ENCODE measurements around the gene PHACTR3.

The PHACTR3 gene

DNA sequence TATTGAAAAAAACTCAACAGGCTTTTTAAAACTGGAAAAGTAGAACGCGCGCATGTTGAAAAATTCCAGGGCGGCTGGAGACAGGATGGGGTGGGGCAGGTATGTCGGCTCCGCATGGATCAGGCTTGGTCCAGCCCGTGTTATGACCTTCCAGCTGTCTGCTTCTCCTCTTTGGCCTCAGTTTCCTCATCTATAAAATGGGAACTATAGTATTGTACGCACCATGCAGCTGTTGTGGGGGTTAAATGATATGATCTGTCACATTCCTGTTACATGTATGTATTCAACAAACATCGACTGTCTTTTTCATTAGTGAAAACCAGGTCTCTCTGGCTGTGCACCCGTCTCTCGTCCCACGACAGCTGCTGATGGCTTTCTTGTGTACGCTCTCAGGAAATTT, 18.8 kb downstream of the PHACTR3 start:
- DNase-seq, result no peak

DNA sequence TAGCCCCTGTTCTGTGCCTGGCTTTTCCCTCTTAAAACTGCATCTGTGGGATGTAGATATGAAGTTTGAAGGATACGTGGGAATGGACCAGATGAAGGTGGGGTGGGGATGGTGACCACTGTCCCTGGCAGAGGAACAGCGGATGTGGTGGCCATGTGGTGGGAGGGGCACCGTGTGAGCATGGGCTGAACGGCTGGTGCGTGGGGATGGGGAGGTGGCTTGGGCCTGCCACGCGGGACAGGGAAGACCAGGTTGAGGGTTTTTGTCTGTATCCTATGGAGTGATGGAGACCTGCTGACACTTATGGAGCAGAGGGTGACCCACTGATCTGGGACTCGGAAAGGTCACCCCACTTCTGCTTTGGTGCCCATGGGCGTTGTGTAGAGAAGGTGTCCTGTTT, 19.2 kb downstream of the PHACTR3 start:
- DNase-seq, result no peak

DNA sequence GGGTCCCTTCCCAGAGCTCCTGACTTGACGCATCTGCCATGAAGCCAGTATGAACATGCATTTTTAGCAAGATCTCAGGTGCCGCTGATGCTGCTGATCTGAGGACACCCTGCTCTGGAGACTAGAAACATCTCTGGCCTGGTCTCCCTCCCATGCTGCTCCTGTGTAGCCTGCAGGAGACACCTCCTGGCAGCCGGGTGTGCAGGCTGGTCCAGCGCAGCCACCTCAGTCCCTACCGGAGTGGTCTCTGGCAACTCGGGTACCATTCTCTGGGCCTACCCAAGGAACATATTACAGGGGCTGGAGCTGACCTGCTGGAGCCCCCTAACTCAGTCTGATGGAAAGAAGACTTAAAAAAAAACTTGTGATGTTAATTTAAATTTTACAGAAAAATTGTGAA, 20.1 kb downstream of the PHACTR3 start:
- DNase-seq, result no peak

DNA sequence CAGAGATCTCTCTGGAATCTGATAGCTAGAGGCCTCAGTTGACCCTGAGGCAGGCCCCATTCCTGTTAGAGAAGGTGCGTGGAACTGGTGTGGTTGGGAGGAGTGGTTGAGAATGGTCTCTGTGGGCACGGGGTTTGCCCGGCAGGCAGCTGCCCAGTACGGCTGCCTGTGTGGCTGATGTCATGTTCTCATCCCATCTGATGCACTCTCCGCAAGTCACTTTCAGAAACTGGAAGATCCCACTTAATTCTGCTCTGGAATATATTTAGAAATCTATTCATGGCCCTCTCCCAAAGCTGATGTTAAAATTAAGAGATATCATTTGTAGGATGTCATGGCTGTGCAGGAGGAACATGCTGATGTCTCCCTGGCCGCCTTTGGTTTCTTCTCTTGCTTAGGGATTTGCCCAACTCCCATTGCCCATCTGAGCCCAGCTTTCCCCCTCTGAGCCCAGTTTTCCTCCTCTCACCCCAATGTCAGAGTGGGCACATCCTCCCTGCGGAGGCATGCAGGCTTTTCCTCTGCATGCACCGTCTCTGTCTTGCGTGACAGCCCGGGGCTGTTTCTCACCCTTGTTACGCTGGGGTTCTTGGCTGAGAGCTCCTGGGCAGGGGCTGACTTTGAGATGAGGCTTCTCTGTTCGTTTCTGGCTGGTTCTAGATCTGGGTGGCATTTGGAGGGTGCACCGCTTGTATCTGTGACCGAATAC, 21.0 kb downstream of the PHACTR3 start:
- no peak for DNase-seq

DNA sequence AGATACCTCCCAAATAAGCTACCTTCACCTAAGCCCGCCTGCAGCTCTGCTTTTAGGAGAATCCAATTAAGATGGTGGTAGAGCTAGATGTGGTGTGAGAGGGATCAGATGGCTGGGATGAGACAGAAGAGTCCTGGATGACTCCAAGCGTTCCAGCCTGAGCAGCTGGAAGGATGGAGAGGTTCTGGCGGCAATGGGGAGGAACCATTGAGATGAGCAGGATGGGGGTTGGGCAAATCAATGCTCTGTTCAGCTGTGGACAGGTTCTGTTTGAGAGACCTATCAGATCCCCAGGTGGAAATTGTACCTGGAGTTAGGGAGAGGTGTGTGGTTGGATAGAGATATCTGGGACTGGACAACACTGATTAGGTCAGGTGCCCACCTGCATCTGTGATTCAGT, 23.0 kb downstream of the PHACTR3 start:
- no peak for DNase-seq

DNA sequence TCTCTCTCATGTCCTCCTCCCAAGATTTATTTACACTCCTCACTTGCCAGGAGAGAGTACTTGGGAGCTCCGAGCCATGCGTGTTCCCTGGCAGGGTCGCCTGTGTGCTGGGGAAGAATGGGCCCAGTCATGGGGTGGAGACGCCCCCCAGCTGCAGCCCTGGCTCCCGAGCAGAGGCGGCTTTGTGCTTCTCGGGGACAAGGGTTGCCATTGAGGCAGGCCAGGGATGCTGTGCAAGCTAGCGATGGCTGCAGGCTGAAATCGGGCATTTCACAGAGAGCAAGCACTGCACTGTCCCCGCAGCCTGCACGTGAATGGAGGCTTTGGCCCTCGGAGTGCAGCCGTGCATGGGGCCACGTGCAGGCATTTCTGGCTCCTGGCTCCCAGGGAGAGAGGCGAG, 23.8 kb downstream of the PHACTR3 start:
- no peak for DNase-seq

DNA sequence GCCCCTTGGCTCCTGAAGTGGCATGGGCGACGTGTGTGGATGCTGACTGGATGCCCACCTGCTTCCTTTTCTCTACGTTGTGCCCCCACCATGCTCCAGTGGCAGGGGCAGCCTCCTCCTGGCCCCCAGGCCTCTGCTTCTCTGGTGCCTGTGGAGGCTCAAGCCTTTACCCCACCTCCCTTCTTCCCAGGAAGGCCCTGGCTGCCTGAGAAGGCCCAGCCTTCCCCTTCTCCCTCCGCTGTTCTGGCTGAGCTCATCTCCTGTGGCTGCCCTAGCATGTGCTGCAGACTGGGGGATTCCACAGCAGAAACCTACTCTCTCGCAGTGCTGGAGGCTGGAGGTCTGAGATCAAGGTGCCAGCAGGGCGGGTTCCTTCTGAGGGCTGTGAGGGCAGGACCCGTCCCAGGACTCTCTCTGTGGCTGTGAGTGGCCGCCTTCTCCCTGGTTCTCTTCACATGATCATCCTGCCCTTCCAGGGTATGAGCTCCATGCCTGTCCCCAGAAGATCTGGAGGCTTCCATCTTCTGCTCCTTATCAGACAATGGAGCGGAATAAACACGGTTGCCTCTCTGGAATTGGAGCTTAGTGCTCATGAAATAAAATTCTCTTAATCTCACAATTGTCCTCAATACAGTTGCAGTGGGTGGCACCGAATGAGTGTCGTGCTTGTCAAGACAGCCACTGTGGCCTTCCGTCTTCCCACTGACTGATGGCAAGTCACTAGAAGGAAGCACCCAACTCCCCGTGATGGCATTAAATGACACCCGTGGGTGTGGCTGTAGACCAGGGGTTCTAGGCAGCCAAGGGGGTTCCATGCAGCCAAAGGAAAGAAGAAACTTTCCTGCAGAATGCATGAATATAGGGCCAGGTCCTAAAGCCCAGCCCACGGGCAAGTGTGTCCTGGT, 25.1 kb downstream of the PHACTR3 start:
- no peak for DNase-seq

DNA sequence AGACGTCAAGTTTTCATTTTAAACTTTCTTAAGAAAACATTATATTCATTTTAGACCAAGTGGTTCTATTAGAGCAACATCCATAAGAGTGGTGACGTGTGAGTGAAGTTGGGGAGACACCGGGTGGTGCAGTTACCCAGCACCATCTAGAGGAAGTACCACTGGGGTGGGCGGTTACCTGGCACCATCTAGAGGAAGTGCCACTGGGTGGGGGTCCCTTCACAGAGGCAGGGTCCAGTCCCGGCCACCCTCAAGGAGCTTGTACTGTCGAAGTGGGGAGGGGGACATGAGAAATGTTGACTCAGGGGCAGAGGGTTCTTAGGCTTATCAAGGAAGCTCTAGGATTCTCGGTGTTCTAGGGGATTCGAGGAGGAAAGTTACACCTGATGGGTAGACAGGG, 26.2 kb downstream of the PHACTR3 start:
- DNase-seq, result no peak

DNA sequence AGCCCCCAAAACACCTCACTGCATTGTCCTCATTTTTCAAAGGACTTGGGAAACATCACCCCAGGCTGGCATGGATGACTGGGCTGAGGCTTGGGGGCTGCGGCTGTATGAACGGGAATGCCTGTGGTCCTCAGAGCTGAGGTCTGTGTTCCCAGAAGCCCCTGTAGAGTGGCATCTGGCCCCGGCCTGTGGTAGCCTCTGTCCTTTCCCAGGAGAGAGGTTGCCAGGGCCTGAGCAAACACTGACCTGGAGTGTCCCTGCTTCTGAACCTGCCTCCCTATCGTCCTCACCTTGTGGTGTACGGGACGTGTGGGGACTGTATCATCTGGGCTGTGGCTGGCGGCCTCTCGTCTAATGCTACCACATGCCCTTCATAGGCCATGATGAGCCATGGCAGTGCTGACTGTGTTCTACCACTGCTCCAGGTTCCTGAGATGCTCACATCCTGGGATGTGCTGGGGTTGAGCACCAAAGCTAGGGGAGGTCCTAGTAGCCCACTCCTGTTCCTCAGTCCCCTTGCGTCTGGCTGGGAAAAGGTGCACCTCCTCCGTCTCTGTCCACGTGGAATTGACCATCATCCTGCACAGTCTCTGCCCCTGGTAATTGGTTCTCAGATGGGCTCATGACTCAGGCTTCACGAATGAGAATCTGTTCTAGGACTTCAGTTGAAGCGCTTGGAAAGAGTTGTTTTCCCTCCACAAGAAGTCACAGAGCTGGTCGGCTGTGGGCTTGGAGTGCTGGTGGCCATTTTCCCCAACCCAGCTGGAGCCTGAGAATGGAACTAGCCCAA, 27.6 kb downstream of the PHACTR3 start:
- DNase-seq, result no peak

DNA sequence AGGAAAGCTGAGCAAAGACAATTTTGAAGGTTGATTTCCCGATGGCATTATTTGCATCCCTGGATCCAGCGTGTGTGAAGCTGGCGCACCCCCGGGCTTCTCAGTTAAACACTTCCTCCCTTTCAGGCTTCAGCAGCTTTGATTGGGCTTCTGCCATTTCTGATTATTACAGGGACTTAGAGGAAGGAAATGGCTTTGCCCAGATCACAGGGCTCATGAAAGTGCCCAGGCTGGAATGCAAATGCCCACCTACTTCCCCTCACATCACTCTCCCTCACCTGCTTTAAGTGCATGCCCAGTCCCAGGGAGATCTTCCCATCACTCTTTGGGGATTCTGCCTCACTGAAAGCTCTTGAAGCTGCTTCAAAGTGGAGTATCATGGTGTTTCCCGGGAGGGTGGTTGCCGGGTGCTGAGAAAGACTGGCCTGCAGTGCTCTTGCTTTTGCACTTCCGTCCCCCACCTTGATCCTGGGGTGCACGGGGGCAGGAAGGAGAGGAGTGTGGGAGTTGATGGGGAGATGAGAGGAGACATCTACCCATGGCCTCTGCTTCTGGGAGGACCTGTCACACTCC, 28.3 kb downstream of the PHACTR3 start:
- DNase-seq, result no peak

DNA sequence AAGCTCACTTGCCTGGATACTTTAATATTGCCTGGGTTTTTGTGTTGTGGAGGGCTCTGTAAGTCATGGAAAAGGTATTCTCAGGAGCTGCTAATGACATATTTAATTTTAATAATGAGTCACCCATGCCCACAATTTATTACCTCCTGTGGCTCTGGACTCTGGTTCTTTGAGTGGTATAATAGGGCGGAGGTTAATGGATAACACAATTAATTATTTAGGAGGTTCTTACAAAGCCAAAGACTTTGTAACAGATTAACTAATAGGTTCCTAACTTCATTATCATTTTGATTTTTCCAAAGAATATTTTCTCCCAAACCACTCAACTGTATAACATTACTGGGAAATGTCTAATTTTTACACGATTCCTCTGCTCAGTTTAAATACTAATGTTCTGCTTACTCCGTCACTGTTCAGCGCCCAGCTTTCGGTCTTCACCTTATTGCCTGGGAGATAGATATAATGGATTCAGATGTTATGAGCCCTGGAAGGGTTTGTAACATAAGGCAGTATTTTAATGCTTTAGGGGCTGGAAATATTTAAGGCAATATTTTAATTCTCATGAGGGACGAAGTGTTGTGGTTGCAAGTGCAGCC, 29.4 kb downstream of the PHACTR3 start:
- no peak for DNase-seq

DNA sequence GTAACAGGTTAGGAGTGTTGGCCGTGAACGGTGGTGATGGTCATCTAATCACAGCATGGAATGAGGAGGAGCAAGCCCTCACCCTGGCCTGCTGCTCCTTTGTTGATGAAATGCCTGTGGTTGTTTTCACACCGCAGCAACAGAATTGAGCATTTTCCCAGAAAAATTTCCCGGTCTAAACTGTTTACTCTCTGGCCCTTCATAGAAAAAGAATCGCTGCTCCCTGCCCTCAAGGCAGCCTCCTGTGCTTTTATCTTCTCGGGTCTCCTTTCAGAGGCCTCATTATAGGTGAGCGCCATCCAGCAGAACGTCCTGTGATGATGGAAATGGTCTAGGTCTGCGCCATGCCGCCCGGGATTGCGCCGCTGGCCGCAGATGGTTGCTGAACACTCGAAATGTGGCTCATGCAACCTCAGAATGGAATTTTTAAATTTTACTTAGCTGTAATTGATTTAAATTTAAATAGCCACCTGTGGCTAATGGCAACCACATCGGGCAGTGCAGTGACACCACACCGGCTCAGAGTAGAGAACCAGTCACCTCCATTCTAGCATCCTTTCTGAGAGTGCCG, 30.2 kb downstream of the PHACTR3 start:
- no peak for DNase-seq

DNA sequence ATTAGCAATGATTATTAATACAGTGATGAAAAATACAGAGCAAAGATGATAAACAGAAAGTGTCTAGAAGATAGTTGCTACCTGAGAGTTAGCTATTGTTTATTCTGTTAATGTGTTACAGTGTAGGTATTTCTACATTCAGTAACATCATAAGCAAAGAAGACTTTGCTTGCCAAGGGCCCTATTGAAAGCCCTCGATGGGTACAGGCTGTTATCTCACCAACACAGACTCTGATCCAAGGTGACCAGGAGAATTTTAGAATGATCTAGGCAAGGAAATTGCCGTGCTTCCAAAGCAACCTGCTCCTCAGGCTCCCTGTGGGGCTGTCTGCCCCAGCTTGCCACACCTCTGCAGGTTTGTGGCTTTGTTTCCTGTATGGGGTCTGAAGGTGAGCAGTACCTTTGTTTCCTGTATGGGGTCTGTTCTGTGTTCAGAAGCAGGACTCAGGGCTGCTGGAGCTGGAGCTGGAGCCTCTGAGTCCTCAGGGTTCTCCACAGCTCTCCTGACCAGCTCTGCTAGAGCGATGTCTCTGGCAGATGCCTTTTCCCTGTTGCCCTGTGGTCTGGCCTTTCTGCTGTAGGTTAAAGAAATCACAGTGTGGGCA, 32.5 kb downstream of the PHACTR3 start:
- DNase-seq, result no peak

DNA sequence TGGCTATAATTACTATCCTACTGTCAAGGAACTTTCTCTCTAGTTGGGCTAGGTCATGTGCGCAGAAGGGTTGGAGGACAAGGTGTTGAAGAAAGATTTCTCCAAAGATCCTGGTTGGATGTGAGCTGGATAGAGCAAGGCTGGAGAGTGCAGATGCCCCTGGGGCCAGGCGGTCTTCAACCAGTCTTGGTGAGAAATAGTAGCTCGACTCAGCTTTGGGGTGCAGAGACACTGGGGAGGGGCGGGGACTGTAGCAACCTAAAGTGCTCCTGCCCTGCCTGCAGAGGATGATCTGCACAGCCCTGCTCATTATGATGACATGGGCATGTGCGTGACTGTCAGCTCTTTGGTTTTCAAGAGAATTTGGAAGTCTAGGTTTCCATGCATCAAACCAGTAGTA, 35.9 kb downstream of the PHACTR3 start:
- no peak for DNase-seq

DNA sequence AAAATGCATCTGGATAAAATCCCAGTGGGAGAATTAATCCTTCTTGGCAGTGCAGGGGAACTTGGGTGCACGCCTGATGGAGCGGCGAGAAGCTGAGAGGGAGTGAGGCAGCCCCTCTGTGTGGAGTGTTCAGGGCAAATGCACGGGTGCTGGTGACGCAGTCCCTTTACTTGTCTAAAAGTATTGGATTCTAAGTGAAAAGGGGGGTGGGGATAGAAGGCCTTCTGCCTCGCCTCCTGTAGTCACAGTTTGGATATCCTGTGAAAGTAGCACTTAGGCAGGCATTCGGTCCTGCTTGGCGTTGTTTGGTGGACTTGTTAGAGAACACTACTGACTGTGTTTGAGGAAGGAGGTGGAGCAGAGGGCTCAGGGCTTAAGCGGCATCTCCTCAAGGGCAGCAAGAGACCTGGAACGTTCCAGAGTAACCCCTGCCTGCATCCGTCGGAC, 39.3 kb downstream of the PHACTR3 start:
- no peak for DNase-seq

DNA sequence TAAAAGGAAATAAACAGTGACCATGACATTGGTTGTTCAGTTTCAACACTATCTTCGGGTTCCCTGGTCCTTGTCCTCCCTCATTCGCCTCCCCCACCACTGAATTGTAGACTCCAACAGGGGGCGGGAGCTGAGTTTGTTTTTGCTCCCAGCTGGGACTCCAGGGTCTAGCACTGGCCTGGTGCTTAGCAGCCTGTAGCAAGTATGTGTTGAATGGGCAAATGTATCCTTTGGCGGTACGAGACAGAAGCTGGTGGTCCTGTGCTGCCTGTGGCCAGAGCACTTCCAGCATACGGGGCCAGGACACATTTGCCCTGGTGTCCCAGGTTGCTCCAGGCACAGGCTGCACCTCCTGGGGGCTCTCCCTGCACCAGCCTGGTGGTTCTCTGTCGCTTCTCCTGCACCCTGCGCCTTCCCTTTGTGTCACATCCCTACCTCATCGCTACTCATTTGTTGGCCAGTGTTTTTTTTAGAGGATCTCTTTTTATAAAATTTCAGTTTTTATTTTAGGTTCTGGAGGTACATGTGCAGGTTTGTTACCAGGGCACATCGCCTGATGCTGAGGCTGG, 40.1 kb downstream of the PHACTR3 start:
- DNase-seq, result no peak

DNA sequence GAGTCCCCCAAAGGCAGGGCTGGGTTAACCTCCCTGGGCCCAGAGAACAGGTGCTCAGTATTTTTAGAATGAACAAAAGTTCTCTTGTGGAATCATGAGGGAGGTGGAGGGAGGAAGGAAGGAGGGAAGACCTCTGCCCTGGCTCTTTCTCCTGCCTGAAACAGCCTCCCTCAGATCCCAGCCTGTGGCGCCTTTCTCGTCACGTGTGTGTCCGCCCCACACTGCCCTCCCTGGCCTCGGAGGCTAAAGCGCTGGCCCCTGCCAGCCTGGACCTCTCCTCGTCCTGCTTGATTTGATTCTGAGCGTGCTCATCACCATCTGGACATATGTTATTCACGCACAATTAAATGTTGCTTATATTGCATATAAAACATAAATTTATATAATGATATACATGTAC, 40.9 kb downstream of the PHACTR3 start:
- no peak for DNase-seq

DNA sequence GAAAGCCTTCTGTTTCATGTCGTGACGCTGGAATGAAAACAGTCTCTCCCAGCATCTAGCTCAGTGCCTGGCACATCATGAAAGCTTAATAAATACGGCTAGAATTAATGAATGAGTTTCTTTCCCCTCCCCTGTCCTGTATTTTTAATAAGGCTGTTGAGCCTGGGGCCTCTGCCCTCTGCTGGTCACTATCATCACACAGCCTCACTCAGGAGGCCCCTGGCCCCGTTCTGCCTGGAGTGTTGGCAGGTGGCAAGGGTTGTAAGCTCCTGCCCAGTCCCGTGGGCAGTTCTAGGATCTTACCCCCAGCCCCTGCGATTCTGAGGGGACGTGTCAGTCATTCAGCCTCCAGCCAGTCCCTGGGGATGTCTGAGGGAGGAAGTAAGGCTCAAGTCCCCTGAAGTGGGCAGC, 41.4 kb downstream of the PHACTR3 start:
- no peak for DNase-seq

DNA sequence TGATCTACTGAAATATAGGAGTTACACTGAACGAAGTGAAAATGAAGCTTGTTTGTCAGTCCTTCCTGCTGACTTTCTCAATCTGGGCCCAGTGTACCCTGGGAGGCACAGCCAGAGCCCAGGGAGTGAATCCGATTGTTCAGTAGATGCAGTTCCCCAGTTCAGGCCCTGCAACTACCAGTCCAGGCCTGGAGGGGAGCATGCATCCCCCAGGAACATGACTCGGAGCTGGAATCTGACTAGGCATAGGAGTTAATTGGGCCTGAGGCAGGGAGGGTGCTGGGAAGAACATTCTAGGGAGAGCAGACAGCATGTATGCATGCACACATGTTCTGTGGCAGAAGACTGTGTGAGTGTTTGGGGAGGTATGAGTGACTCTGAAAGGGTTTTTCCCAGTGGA, 42.1 kb downstream of the PHACTR3 start:
- no peak for DNase-seq

DNA sequence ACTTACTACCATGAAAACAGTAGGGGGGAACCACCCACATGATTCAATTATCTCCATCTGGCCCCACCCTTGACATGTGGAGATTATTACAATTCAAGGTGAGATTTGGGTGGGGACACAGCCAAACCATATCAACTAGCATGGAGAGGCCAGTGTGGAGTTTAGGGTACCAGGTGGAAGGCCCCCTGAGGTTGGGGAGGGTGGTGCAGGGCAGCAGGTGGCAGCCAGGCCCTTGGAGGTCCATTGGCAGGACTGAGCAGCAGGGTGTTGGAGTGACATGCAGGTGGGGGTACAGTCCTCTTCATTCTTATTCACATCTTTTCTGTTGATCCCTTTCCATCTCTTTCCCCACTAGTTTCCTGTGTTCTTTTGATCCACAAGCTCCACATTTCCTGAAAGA, 42.9 kb downstream of the PHACTR3 start:
- DNase-seq, result no peak

DNA sequence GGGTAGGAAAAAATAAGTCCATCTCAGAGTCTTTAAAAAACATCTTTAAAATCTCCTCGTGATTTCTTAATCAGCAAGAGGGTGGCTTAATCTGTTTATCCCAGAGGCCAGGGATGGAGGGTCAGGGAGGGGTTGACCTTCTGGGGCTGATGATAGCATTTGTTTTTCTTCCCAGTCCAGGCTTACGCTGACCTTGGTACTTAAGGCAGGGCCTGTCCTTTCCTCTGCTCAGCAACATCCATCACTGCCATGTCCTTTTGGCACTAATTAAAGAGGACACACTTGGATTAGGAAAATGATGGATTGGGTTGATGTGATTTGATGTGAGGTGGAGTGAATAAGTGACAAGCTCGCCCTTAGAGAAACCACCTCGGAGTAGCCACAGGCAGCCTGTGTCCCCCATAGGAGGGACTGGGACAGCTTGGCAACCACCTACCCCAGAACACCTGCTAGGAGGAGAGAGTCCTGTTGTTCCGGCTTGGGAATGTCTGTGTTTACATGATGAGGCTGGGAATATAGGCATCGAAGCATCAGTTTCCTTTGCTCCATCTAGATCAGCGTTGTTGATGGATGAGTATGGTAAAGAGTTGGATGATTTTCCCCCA, 44.2 kb downstream of the PHACTR3 start:
- no peak for DNase-seq

Measured in activated CD8-positive, alpha-beta memory T cell treated with anti-CD3 and anti-CD28 coated beads, Interleukin-2, amount 50 U/mL, for 4 hours (primary cell).